ENCODE measurements around the gene RBM15B. TPM values are rescaled to one million over a fixed set of nuclear protein-coding genes. Genes with fewer than 3 reads are reported as not detected.

The RBM15B gene
- total RNA-seq, 4 donors from 2014 or later: 4.9 to 13.7 (median 8.9) TPM

DNA sequence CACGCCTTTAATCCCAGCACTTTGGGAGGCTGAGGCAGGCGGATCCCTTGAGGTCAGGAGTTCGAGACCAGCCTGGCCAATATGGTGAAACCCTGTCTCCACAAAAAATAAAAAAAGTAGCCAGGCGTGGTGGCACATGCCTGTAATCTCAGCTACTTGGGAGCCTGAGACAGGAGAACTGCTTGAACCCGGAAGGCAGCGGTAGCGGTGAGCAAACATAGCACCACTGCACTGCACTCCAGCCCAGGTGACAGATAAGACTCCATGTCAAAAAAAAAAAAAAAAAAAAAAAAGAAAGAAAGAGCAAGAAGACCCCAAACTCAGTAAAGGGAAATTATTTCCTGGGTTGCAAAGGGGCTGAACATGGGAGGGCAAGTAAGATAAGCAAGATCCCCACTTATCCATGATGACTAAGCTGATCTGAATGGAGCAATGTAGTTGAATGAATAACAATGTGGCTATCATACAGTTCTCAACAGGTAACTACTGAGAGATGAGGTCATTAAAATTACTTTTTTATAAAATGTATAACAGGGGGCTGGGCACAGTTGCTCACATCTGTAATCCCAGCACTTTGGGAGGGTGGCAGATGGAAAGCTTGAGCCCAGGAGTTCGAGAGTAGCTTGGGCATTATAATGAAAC lies 46.0 kb downstream of the RBM15B start:
- intact Hi-C loops (cut with DNase I; ENCODE audit: low total_unique reads): no loop called here
- H3K9me3 ChIP-seq: no peaks in the 10 kb centered on the region
- ATAC-seq: no peak
- in situ Hi-C loops (cut with MboI; ENCODE audit: low sequenced_read_pairs in 4 of 4): no loop called here
- no peaks in the 10 kb centered on the region for H3K4me1 ChIP-seq
- H3K27me3 ChIP-seq: no peaks in the 10 kb centered on the region
- no peak for DNase-seq
- H3K36me3 ChIP-seq: peaks cover 0 to 36% of the 10 kb centered on the region in 2 donors
- H3K4me3 ChIP-seq: no peak overlapping the region
- no peak overlapping the region for H3K27ac ChIP-seq
- TF ChIP-seq CTCF (IDR thresholded peaks at IDR 0.05 in 4 of 5, conservative IDR thresholded peaks at IDR 0.05 in 1 of 5): no peak
- no peak for TF ChIP-seq POLR2A (IDR thresholded peaks at IDR 0.05)

GRCh38 chr3:51441282-51442030 lies 50.4 kb downstream of the RBM15B start:
- H3K9me3 ChIP-seq: no peaks in the 10 kb centered on the region
- in situ Hi-C loops (cut with MboI; ENCODE audit: low sequenced_read_pairs in 4 of 4): no loop called here
- peaks cover 0 to 36% of the 10 kb centered on the region in 2 donors for H3K36me3 ChIP-seq
- TF ChIP-seq POLR2A (IDR thresholded peaks at IDR 0.05) (no peak), CTCF (IDR thresholded peaks at IDR 0.05 in 4 of 5, conservative IDR thresholded peaks at IDR 0.05 in 1 of 5) (no peak)
- H3K4me1 ChIP-seq: no peaks in the 10 kb centered on the region
- H3K27me3 ChIP-seq: no peaks in the 10 kb centered on the region
- no peak for DNase-seq
- H3K4me3 ChIP-seq: no peak overlapping the region
- intact Hi-C loops (cut with DNase I; ENCODE audit: low total_unique reads): no loop called here
- no peak for ATAC-seq
- H3K27ac ChIP-seq: no peak overlapping the region

- intact Hi-C loops (cut with DNase I; ENCODE audit: low total_unique reads): no loop called here
- in situ Hi-C loops (cut with MboI; ENCODE audit: low sequenced_read_pairs in 4 of 4): no loop called here
- DNase-seq: no peak
- H3K9me3 ChIP-seq: no peaks in the 10 kb centered on the region
- no peaks in the 10 kb centered on the region for H3K27me3 ChIP-seq
- TF ChIP-seq POLR2A (IDR thresholded peaks at IDR 0.05): no peak
- no peak for TF ChIP-seq CTCF (IDR thresholded peaks at IDR 0.05 in 4 of 5, conservative IDR thresholded peaks at IDR 0.05 in 1 of 5)
- no peak overlapping the region for H3K4me3 ChIP-seq
- no peak overlapping the region for H3K27ac ChIP-seq
- H3K36me3 ChIP-seq: peaks cover 0 to 13% of the 10 kb centered on the region in 2 donors
- ATAC-seq: no peak
- peaks cover 7% of the 10 kb centered on the region in 2 donors for H3K4me1 ChIP-seq
Observed at GRCh38 chr3:51445544-51446280, 54.6 kb downstream of the RBM15B start.

Other genes starting within 250 kb of the RBM15B start
- 10 to 100 TPM in 3 of 4 donors, 1 to 10 TPM in 1; 4.4 to 19.7 (median 11.5) TPM for gene MANF, start 6.0 kb upstream of the RBM15B start, total RNA-seq
- gene DCAF1, start 108.7 kb downstream of the RBM15B start, total RNA-seq: 10 to 100 TPM; 23.0 to 28.9 (median 26.7) TPM
- 10 to 100 TPM in 3 of 4 donors, 1 to 10 TPM in 1; 8.8 to 11.2 (median 10.4) TPM for gene RAD54L2, start 147.4 kb downstream of the RBM15B start, total RNA-seq